Measurements from ENCODE around the gene E2F2.

E2F2 gene

DNA sequence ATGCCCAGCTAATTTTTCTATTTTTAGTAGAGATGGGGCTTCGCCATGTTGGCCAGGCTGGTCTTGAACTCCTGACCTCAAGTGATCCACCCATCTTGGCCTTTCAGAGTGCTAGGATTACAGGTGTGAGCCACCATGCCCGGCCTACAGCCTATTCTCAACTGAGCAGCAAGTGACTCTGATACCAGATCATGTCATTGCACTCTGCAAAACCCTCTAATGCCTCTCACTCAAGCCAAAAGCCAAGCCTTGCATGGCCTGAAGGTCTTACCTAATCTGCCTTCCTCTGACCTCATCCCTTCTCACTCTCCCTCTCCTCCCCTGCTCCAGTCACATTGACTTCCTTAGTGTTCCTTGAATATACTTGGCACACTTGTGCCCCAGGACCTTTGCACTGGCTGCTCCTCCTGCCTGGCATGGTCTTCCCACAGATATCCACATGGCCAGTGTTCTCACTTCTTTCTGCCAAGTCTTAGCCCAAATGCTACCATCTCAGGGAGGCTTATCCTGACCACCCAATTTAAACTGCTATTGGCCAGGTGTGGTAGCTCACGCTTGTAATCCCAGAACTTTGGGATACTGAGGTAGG is 38.8 kb downstream of the E2F2 start:
- in situ Hi-C loops (cut with MboI; ENCODE audit: low pct_unique_long_range_greater_than_20kb, low sequenced_read_pairs, unreplicated experiment), result loop anchor here (5.0 kb wide), 1 partner anchor 40 kb away; the partner anchor contains the start of gene E2F2
- DNase-seq (ENCODE audit: low spot score), result no peak
- TF ChIP-seq CTCF (IDR thresholded peaks at IDR 0.05; ENCODE audit: extremely low read depth, insufficient read depth, missing control alignments), result no peak

- in situ Hi-C loops (cut with MboI; ENCODE audit: low pct_unique_long_range_greater_than_20kb, low sequenced_read_pairs, unreplicated experiment), result loop anchor here (5.0 kb wide), 1 partner anchor 42 kb away; the partner anchor contains the start of gene E2F2
- no peak for TF ChIP-seq CTCF (IDR thresholded peaks at IDR 0.05; ENCODE audit: extremely low read depth, insufficient read depth, missing control alignments)
- DNase-seq (ENCODE audit: low spot score), result no peak
These were observed 41.2 kb downstream of the E2F2 start for GRCh38 chr1:23489842-23490241.

- DNase-seq (ENCODE audit: low spot score), result no peak
- no peak for TF ChIP-seq CTCF (IDR thresholded peaks at IDR 0.05; ENCODE audit: extremely low read depth, insufficient read depth, missing control alignments)
- in situ Hi-C loops (cut with MboI; ENCODE audit: low pct_unique_long_range_greater_than_20kb, low sequenced_read_pairs, unreplicated experiment), result no loop called here
These were observed 46.1 kb downstream of the E2F2 start for GRCh38 chr1:23485002-23485332.

- DNase-seq (ENCODE audit: low spot score), result peak; percentile 93
- in situ Hi-C loops (cut with MboI; ENCODE audit: low pct_unique_long_range_greater_than_20kb, low sequenced_read_pairs, unreplicated experiment), result no loop called here
- TF ChIP-seq CTCF (IDR thresholded peaks at IDR 0.05; ENCODE audit: extremely low read depth, insufficient read depth, missing control alignments), result no peak
These were observed 46.6 kb downstream of the E2F2 start for GRCh38 chr1:23484253-23485001.

DNA sequence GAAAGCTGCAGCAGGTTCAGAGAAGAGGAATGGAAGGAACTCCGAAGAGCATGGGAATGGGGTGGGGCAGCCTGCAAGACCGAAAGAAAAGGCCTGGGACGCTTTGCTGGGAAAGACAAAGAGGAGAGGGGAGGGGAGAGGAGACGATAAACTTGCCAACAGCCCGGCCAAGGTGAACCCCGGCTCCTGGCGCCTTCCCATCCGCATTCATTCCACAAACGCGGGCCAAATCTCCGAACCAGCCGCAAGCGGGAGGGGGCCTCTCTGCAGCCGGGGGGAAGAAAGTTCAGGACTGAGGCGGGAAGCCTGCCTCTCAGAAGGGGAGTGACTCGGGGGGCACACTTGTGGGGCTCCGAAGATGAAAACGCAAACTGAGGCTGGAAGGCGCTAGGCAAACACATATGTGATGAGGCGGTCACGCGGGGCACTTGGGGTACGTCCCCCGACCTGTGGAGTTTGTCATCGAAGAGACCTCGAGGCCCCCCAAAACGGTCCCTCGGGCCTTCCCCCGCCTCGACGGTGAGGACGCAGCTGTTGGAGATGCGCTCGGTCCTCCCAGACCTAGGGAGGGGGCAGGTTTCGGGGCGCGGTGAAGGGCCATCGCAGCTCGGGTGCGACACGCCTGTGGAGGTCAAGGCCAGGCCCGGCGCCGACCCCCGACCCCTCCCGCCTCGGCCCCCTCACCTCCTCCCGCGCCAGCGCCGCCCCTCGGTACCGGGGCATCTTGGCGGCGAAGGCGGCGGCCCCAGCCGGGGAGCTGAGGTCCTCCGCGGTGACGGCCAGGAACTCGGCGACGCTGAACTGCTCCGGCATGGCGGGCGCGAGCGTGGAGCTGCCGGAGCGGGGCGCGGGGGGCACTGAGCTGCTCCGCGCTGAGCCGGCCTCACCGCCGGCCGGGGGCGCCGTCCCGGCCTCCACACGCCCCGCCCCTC is 47.4 kb downstream of the E2F2 start, which contains the start of gene ASAP3:
Gene ASAP3, minus strand, starts transcription at position 859 of the 932 bp plus-strand sequence. Its CDS starts 46 bp downstream, at position 813.
- peak; percentile 27 for TF ChIP-seq CTCF (IDR thresholded peaks at IDR 0.05; ENCODE audit: extremely low read depth, insufficient read depth, missing control alignments)
- DNase-seq (ENCODE audit: low spot score), result peak; percentile 19
- in situ Hi-C loops (cut with MboI; ENCODE audit: low pct_unique_long_range_greater_than_20kb, low sequenced_read_pairs, unreplicated experiment), result no loop called here

DNA sequence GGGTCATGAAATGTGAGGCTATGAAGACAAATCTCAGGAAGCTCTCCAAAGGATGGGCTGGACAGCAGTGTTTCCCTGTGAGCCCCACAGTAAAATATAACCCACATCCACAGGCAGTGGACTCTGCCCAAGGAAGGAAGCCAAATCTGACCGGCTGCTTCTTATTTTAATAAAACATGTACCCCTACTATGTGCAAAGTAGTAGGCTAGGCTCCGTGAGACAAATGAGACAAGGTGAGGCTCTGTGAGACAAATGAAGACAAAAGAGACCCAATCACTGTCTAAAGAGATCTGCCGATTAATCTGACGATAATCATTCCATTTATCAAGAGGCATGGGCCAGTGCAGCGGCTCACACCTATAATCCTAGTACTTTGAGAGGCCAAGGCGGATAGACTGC is 49.1 kb downstream of the E2F2 start:
- in situ Hi-C loops (cut with MboI; ENCODE audit: low pct_unique_long_range_greater_than_20kb, low sequenced_read_pairs, unreplicated experiment), result no loop called here
- DNase-seq (ENCODE audit: low spot score), result no peak
- TF ChIP-seq CTCF (IDR thresholded peaks at IDR 0.05; ENCODE audit: extremely low read depth, insufficient read depth, missing control alignments), result no peak

Measured in GM13977 (cell line).